ENCODE results near the gene CLPX.

The CLPX gene

GRCh38 chr15:65215496-65215895 lies 30.4 kb upstream of the CLPX start:
- H3K9ac ChIP-seq (ENCODE audit: low read length), result no peak overlapping the region
- H3K4me1 ChIP-seq (ENCODE audit: control insufficient read depth, low read depth, low read length), result no peaks in the 10 kb centered on the region
- no peak overlapping the region for H3K4me3 ChIP-seq (ENCODE audit: low read length)
- no peak overlapping the region for H3K27ac ChIP-seq (ENCODE audit: low read length)
- H3K36me3 ChIP-seq (ENCODE audit: control insufficient read depth, low read depth, low read length), result no peaks in the 10 kb centered on the region
- no peaks in the 10 kb centered on the region for H3K9me3 ChIP-seq (ENCODE audit: control insufficient read depth, low read depth, low read length)
- H3K27me3 ChIP-seq (ENCODE audit: control insufficient read depth, insufficient read depth, low read length), result no peaks in the 10 kb centered on the region

- Histone ChIP-seq H3K9me3 (ENCODE audit: control insufficient read depth, low read depth, low read length) (no peaks in the 10 kb centered on the region), H3K4me1 (ENCODE audit: control insufficient read depth, low read depth, low read length) (no peaks in the 10 kb centered on the region), H3K4me3 (ENCODE audit: low read length) (no peak overlapping the region), H3K27me3 (ENCODE audit: control insufficient read depth, insufficient read depth, low read length) (no peaks in the 10 kb centered on the region), H3K27ac (ENCODE audit: low read length) (no peak overlapping the region), H3K36me3 (ENCODE audit: control insufficient read depth, low read depth, low read length) (no peaks in the 10 kb centered on the region), H3K9ac (ENCODE audit: low read length) (no peak overlapping the region)
These were observed 28.9 kb upstream of the CLPX start for GRCh38 chr15:65214010-65214409.

GRCh38 chr15:65213241-65213640 lies 28.1 kb upstream of the CLPX start:
- H3K27ac ChIP-seq (ENCODE audit: low read length), result no peak overlapping the region
- no peak overlapping the region for H3K9ac ChIP-seq (ENCODE audit: low read length)
- H3K27me3 ChIP-seq (ENCODE audit: control insufficient read depth, insufficient read depth, low read length), result no peaks in the 10 kb centered on the region
- no peaks in the 10 kb centered on the region for H3K9me3 ChIP-seq (ENCODE audit: control insufficient read depth, low read depth, low read length)
- no peaks in the 10 kb centered on the region for H3K36me3 ChIP-seq (ENCODE audit: control insufficient read depth, low read depth, low read length)
- H3K4me1 ChIP-seq (ENCODE audit: control insufficient read depth, low read depth, low read length), result no peaks in the 10 kb centered on the region
- no peak overlapping the region for H3K4me3 ChIP-seq (ENCODE audit: low read length)

DNA sequence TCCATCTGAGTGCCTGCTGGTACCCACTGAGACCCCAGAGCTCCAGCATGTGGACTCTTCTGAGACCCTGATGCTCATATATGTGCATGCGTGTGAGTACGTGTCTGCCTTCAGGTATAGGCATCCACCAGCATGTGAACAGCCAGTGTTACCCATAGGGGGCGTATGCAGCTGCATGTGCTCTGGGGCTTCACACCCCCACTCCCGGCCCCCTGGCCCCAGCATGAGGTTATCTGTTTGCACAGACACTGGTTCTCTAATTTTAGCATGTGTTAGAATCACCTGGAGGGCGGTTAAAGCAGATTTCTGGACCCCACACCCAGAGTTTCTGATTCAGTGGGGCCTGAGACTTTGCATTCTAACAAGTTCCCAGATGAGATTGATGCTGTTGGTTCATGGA lies 27.0 kb upstream of the CLPX start:
- Histone ChIP-seq H3K27me3 (ENCODE audit: control insufficient read depth, insufficient read depth, low read length) (no peaks in the 10 kb centered on the region), H3K4me1 (ENCODE audit: control insufficient read depth, low read depth, low read length) (no peaks in the 10 kb centered on the region), H3K9me3 (ENCODE audit: control insufficient read depth, low read depth, low read length) (no peaks in the 10 kb centered on the region), H3K36me3 (ENCODE audit: control insufficient read depth, low read depth, low read length) (no peaks in the 10 kb centered on the region), H3K4me3 (ENCODE audit: low read length) (no peak overlapping the region), H3K9ac (ENCODE audit: low read length) (no peak overlapping the region), H3K27ac (ENCODE audit: low read length) (no peak overlapping the region)

DNA sequence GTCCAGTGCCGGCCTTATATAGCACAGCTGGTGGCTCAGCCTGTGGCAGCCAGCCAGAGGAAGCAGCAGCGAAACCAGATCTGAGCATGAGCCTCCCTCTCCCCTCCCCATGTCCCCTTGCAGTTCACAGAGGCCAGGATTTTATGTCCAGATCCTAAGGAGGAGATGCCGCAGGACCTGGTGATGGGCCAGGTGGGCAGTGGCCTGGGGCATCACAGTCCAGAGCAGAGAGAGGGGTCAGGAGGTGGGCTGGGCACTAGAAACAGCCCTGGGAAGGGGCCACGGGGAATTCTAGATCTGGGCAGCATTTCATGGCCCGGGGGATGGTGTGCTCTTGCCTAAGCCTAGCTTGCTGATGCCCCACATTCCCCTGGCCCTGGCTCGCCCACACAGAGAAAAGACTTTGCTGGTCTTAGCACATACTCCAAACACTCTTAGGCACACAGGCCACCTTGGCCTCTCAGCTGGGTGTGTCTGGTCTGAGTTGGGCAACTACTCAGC lies 26.4 kb upstream of the CLPX start:
- H3K36me3 ChIP-seq (ENCODE audit: control insufficient read depth, low read depth, low read length), result no peaks in the 10 kb centered on the region
- no peak overlapping the region for H3K27ac ChIP-seq (ENCODE audit: low read length)
- H3K4me1 ChIP-seq (ENCODE audit: control insufficient read depth, low read depth, low read length), result no peaks in the 10 kb centered on the region
- no peaks in the 10 kb centered on the region for H3K9me3 ChIP-seq (ENCODE audit: control insufficient read depth, low read depth, low read length)
- no peak overlapping the region for H3K4me3 ChIP-seq (ENCODE audit: low read length)
- no peak overlapping the region for H3K9ac ChIP-seq (ENCODE audit: low read length)
- H3K27me3 ChIP-seq (ENCODE audit: control insufficient read depth, insufficient read depth, low read length), result no peaks in the 10 kb centered on the region

DNA sequence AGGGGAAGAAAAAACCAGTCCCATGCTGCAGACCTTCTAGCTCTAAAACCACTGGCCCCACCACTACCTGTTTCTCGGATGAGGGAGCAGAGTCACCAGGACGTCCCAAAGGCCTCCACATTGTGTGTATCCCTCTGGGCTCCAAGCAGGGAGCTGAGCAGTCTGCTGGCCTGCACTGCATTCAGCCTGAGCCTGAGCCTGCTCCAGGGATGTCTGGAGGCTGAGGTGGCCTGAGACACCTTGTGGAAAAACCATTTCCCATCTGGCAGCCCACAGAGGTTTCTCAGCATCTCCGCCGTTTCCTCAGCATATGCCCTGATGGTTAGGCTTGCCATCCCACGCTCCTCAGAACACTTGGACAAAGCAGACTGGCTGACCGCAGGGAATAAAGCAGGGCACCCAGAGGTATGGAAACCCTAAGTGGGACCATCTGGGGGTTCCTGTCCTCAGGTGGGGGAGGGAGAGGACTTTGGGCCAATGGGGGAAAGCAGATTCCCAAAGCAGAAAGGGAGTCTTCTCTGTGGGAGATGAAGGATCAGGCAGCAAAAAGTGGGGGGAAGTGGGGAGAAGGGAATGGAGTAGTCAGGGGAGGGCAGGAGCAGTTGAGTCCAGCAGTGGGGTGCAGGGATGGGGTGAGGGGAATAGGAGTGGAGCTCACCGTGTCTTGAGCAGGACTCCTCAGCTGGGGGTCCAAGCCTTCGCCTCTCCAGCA lies 25.8 kb upstream of the CLPX start, which contains the start of gene CILP:
TSS of gene CILP (minus strand) at position 704 of the 712 bp plus-strand sequence. CDS start 1,718 bp downstream, outside the sequence.
- Histone ChIP-seq H3K9ac (ENCODE audit: low read length) (no peak within 1 kb of the TSS), H3K27ac (ENCODE audit: low read length) (no peak within 1 kb of the TSS), H3K4me1 (ENCODE audit: control insufficient read depth, low read depth, low read length) (no peaks in the 10 kb centered on the region), H3K4me3 (ENCODE audit: low read length) (no peak within 1 kb of the TSS), H3K9me3 (ENCODE audit: control insufficient read depth, low read depth, low read length) (no peaks in the 10 kb centered on the region), H3K27me3 (ENCODE audit: control insufficient read depth, insufficient read depth, low read length) (no peaks in the 10 kb centered on the region), H3K36me3 (ENCODE audit: control insufficient read depth, low read depth, low read length) (no peaks in the 10 kb centered on the region)

DNA sequence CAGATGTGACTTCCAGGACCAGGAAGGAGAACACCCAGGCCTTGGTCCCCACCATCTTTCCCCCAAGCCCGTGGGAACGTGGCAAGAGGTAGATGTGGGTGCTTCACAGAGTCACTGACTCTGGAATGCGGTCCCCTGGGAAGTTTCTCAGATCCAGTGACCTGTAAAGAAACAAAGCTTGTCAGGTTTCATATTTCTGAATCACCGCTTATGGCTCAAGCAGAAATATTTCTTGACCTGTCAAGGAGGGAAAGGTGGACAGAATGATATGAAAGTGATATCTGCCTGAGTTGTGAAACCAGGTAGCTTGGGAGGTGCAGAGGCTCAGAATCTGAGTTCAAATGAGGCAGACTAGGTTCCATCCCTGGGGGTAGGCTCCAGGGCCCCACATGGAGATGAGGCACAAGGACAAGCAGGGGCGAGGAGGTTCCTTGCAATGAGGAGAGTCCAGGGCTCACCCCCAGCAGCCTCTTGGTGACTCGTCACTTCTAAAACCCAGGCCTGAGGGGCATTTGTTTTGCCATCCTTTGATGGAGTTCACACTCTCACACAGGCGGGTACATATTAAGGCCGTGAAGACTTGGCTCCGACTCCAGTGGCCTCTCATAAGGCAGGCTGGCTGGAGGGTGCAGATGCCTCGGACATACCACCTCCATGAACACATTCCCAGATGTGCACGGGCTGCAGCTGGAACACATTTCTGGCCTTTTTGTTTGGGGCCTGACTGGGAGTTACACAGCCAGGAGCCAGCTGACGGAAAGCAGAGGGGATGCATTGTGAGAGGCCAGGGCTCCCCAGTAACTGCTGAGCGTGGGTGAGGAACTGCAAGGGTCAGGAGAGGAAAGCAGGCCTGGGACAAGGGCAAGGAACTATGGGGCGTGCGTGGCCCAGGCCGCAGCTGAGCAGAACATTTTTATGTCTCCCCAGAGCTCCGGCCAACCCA lies 24.8 kb upstream of the CLPX start:
- no peaks in the 10 kb centered on the region for H3K9me3 ChIP-seq (ENCODE audit: control insufficient read depth, low read depth, low read length)
- no peak overlapping the region for H3K27ac ChIP-seq (ENCODE audit: low read length)
- H3K9ac ChIP-seq (ENCODE audit: low read length), result no peak overlapping the region
- no peaks in the 10 kb centered on the region for H3K36me3 ChIP-seq (ENCODE audit: control insufficient read depth, low read depth, low read length)
- no peaks in the 10 kb centered on the region for H3K4me1 ChIP-seq (ENCODE audit: control insufficient read depth, low read depth, low read length)
- no peaks in the 10 kb centered on the region for H3K27me3 ChIP-seq (ENCODE audit: control insufficient read depth, insufficient read depth, low read length)
- no peak overlapping the region for H3K4me3 ChIP-seq (ENCODE audit: low read length)

DNA sequence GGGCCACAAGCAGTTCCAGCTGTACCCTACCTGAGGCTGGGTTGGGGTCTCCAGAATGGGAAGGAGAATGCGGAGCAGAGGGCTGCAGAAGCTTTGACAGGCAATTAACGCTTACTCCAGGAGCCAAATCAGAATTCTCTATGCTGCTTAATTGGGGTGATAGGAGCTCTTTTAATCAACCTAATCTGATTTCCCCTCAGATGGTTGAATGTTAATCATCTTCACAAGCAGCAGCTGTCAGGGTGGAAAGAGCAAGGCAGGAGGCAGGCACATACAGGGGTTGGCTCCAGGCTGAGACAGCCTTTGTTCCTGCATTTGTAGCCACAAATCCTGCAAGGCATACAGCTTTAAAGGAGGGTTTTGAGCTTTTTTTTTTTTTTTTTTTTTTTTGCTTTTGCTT lies 23.5 kb upstream of the CLPX start:
- H3K36me3 ChIP-seq (ENCODE audit: control insufficient read depth, low read depth, low read length), result no peaks in the 10 kb centered on the region
- no peak overlapping the region for H3K4me3 ChIP-seq (ENCODE audit: low read length)
- no peak overlapping the region for H3K27ac ChIP-seq (ENCODE audit: low read length)
- H3K4me1 ChIP-seq (ENCODE audit: control insufficient read depth, low read depth, low read length), result no peaks in the 10 kb centered on the region
- no peaks in the 10 kb centered on the region for H3K27me3 ChIP-seq (ENCODE audit: control insufficient read depth, insufficient read depth, low read length)
- H3K9ac ChIP-seq (ENCODE audit: low read length), result no peak overlapping the region
- no peaks in the 10 kb centered on the region for H3K9me3 ChIP-seq (ENCODE audit: control insufficient read depth, low read depth, low read length)

DNA sequence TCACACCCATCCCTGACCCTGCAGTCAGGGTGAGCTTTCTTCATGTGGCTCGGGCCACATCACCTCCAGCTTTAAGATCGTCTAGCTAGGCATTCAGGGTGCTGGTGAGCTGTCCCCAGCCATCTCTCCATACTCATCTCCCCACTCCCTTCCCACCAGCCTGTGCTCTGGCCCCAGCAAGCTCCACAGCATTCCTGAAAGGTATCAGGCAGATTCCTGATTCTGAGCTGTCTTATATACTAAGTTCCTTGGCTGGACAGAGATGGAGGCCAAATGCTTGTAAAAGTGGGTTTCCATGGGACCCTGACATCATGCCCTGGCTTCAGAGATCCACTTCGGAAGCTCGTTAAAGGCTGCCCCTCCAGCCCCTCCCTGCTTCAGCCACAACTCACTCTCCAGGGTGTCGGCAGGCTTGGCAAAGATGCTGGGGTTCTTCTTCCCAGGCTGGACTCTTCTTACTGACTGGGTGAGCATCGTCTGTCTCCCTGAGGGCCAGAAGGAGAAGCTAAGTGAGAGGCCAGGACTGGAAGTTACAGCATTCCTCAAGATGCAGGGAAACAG lies 22.2 kb upstream of the CLPX start:
- Histone ChIP-seq H3K36me3 (ENCODE audit: control insufficient read depth, low read depth, low read length) (no peaks in the 10 kb centered on the region), H3K4me1 (ENCODE audit: control insufficient read depth, low read depth, low read length) (no peaks in the 10 kb centered on the region), H3K27ac (ENCODE audit: low read length) (no peak overlapping the region), H3K9ac (ENCODE audit: low read length) (no peak overlapping the region), H3K9me3 (ENCODE audit: control insufficient read depth, low read depth, low read length) (no peaks in the 10 kb centered on the region), H3K27me3 (ENCODE audit: control insufficient read depth, insufficient read depth, low read length) (no peaks in the 10 kb centered on the region), H3K4me3 (ENCODE audit: low read length) (no peak overlapping the region)

GRCh38 chr15:65206750-65207149 lies 21.6 kb upstream of the CLPX start:
- Histone ChIP-seq H3K9ac (ENCODE audit: low read length) (no peak overlapping the region), H3K27ac (ENCODE audit: low read length) (no peak overlapping the region), H3K9me3 (ENCODE audit: control insufficient read depth, low read depth, low read length) (no peaks in the 10 kb centered on the region), H3K4me3 (ENCODE audit: low read length) (no peak overlapping the region), H3K36me3 (ENCODE audit: control insufficient read depth, low read depth, low read length) (no peaks in the 10 kb centered on the region), H3K27me3 (ENCODE audit: control insufficient read depth, insufficient read depth, low read length) (no peaks in the 10 kb centered on the region), H3K4me1 (ENCODE audit: control insufficient read depth, low read depth, low read length) (no peaks in the 10 kb centered on the region)

- no peak overlapping the region for H3K27ac ChIP-seq (ENCODE audit: low read length)
These were observed 20.0 kb upstream of the CLPX start for GRCh38 chr15:65204931-65205660.

More at GRCh38 chr15:65204931-65205660, 20.0 kb upstream of the CLPX start:
- Histone ChIP-seq H3K4me1 (ENCODE audit: control insufficient read depth, low read depth, low read length) (no peaks in the 10 kb centered on the region), H3K9me3 (ENCODE audit: control insufficient read depth, low read depth, low read length) (no peaks in the 10 kb centered on the region), H3K4me3 (ENCODE audit: low read length) (no peak overlapping the region), H3K9ac (ENCODE audit: low read length) (no peak overlapping the region), H3K36me3 (ENCODE audit: control insufficient read depth, low read depth, low read length) (no peaks in the 10 kb centered on the region), H3K27me3 (ENCODE audit: control insufficient read depth, insufficient read depth, low read length) (no peaks in the 10 kb centered on the region)

All from iPS-18a (cell line).